Fibroblast of lung (primary cell): ENCODE measurements around the gene TUBD1.

Experiments
- EZH2 ChIP-seq: IDR thresholded peaks from 2 replicates; pipeline ENCODE4 v1.5.1; 2012; ENCODE audit warnings: low read length, control low read depth, mild to moderate bottlenecking; ENCODE audit errors: missing control alignments
- TF ChIP-seq, protein P1 (sequence below), 2 donors: IDR thresholded peaks in 1 of 2; conservative IDR thresholded peaks in 1 of 2; 1 replicate in 1 of 2; 2 replicates in 1 of 2; pipeline ENCODE4 v1.5.1; 2011 to 2012; ENCODE audit warnings: low read length in 2 of 2, control low read depth in 1 of 2, inconsistent platforms in 1 of 2, low read depth in 1 of 2, mild to moderate bottlenecking in 1 of 2

- TF ChIP-seq, protein P1, sequence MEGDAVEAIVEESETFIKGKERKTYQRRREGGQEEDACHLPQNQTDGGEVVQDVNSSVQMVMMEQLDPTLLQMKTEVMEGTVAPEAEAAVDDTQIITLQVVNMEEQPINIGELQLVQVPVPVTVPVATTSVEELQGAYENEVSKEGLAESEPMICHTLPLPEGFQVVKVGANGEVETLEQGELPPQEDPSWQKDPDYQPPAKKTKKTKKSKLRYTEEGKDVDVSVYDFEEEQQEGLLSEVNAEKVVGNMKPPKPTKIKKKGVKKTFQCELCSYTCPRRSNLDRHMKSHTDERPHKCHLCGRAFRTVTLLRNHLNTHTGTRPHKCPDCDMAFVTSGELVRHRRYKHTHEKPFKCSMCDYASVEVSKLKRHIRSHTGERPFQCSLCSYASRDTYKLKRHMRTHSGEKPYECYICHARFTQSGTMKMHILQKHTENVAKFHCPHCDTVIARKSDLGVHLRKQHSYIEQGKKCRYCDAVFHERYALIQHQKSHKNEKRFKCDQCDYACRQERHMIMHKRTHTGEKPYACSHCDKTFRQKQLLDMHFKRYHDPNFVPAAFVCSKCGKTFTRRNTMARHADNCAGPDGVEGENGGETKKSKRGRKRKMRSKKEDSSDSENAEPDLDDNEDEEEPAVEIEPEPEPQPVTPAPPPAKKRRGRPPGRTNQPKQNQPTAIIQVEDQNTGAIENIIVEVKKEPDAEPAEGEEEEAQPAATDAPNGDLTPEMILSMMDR (conservative IDR thresholded peaks at IDR 0.05 in 1 of 2, IDR thresholded peaks at IDR 0.05 in 1 of 2; ENCODE audit: low read depth in 1 of 2, low read length in 2 of 2), result no peak
- TF ChIP-seq EZH2, result no peak
Observed at GRCh38 chr17:59828478-59828760, 64.3 kb downstream of the TUBD1 start.
